Measurements from ENCODE around the gene SPNS2.
A peak's percentile ranks its signal among the peaks of the same experiment; 100 is the strongest.

GRCh38 chr17:4513113-4514032 is 14.7 kb downstream of the SPNS2 start:
- TF ChIP-seq CTCF (optimal IDR thresholded peaks at IDR 0.05 in 1 of 3, IDR thresholded peaks at IDR 0.05 in 1 of 3, conservative IDR thresholded peaks at IDR 0.05 in 1 of 3; ENCODE audit: extremely low read depth in 1 of 3, insufficient read depth in 2 of 3, low read length in 3 of 3) (peak in 2 of 3 experiments; percentile 9 to 30), EZH2 (IDR thresholded peaks at IDR 0.05; ENCODE audit: low read length) (no peak)
